Muscle of leg (tissue), 11 donors: ENCODE data around the gene SHISAL1. TPM values are rescaled to one million over a fixed set of nuclear protein-coding genes. Genes with fewer than 3 reads are reported as not detected.

Experiments
- DNase-seq: peaks from one replicate; pipeline ENCODE4 v3.0.0; 2013
- H3K27ac ChIP-seq: one replicate; pipeline ENCODE4 v1.5.1; 2013; ENCODE audit warnings: mild to moderate bottlenecking, low read length, control low read depth
- H3K27me3 ChIP-seq: one replicate; pipeline ENCODE4 v1.6.1; 2013; ENCODE audit warnings: low read length; ENCODE audit not compliant: control insufficient read depth, insufficient read depth
- H3K36me3 ChIP-seq: one replicate; pipeline ENCODE4 v1.6.1; 2013; ENCODE audit warnings: low read length; ENCODE audit not compliant: control insufficient read depth, insufficient read depth
- H3K4me1 ChIP-seq: one replicate; pipeline ENCODE4 v1.6.1; 2013; ENCODE audit warnings: low read length; ENCODE audit not compliant: control insufficient read depth, insufficient read depth
- H3K4me3 ChIP-seq: one replicate; pipeline ENCODE4 v1.5.1; 2013; ENCODE audit warnings: low read length, control low read depth
- H3K9me3 ChIP-seq: replicated peaks from 2 replicates; pipeline ENCODE4 v1.6.1; 2013; ENCODE audit warnings: low read depth, low read length; ENCODE audit not compliant: control insufficient read depth
- WGBS: methylation state at CpG from one replicate; pipeline ENCODE4 v1.1.5; 2013; ENCODE audit warnings: missing lambda C conversion rate; ENCODE audit not compliant: insufficient coverage; 5-methylcytosine and 5-hydroxymethylcytosine counted together
- polyA plus RNA-seq, 8 donors: library from polyadenylated mRNA; unstranded; fragments of 120-200 nt; gene quantifications; one replicate each; pipeline versions ENCODE4 v1.2.1 to v1.2.3, GENCODE V29; 2013; ENCODE audit warnings: inconsistent platforms in 1 of 8, low replicate concordance in 1 of 8; ENCODE audit not compliant: insufficient read length in 8 of 8, insufficient read depth in 1 of 8
- total RNA-seq: library from RNA; stranded (reverse); fragments of 120-200 nt; gene quantifications from one replicate; pipeline ENCODE4 v1.2.4, GENCODE V29; 2013

Gene SHISAL1
- total and polyA plus RNA-seq, 9 donors, result 8.6 to 20.5 (median 12.6) TPM

- no peaks in the 10 kb centered on the region for H3K36me3 ChIP-seq
- H3K27ac ChIP-seq, result no peak overlapping the region
- peaks cover 9% of the 10 kb centered on the region for H3K9me3 ChIP-seq
- H3K27me3 ChIP-seq, result no peaks in the 10 kb centered on the region
- 85% methylated on average over 3 of the region's 3 CpGs for WGBS
- no peak for DNase-seq
- peaks cover 21% of the 10 kb centered on the region for H3K4me1 ChIP-seq
- H3K4me3 ChIP-seq, result no peak overlapping the region
Observed at GRCh38 chr22:44213489-44214043, 99.2 kb downstream of the SHISAL1 start.

- peaks cover 9% of the 10 kb centered on the region for H3K9me3 ChIP-seq
- no peak overlapping the region for H3K4me3 ChIP-seq
- no peak for DNase-seq
- H3K4me1 ChIP-seq, result peaks cover 21% of the 10 kb centered on the region
- no peaks in the 10 kb centered on the region for H3K36me3 ChIP-seq
- no peak overlapping the region for H3K27ac ChIP-seq
- no peaks in the 10 kb centered on the region for H3K27me3 ChIP-seq
- no CpG with 5 or more reads among the region's 1 CpG for WGBS
Observed at GRCh38 chr22:44212936-44213335, 99.8 kb downstream of the SHISAL1 start.

- DNase-seq, result peak; percentile 81
- peak overlapping the region; percentile 72 for H3K27ac ChIP-seq
Observed at GRCh38 chr22:44211946-44212930, 100.5 kb downstream of the SHISAL1 start.

GRCh38 chr22:44211256-44211945 is 101.3 kb downstream of the SHISAL1 start:
- Histone ChIP-seq H3K27me3 (no peaks in the 10 kb centered on the region), H3K27ac (peak overlapping the region; percentile 47), H3K36me3 (no peaks in the 10 kb centered on the region), H3K4me3 (no peak overlapping the region), H3K9me3 (peaks cover 9% of the 10 kb centered on the region), H3K4me1 (peaks cover 26% of the 10 kb centered on the region)
- DNase-seq, result no peak
- 72% methylated on average over 6 of the region's 6 CpGs for WGBS

More at GRCh38 chr22:44211946-44212930, 100.5 kb downstream of the SHISAL1 start:
- Histone ChIP-seq H3K4me3 (no peak overlapping the region), H3K36me3 (no peaks in the 10 kb centered on the region), H3K27me3 (no peaks in the 10 kb centered on the region), H3K9me3 (peaks cover 9% of the 10 kb centered on the region), H3K4me1 (peaks cover 21% of the 10 kb centered on the region)
- 0% methylated on average over 7 of the region's 12 CpGs for WGBS

GRCh38 chr22:44210722-44211121 is 102.0 kb downstream of the SHISAL1 start:
- Histone ChIP-seq H3K27ac (no peak overlapping the region), H3K4me3 (no peak overlapping the region), H3K27me3 (no peaks in the 10 kb centered on the region), H3K9me3 (peaks cover 9% of the 10 kb centered on the region), H3K4me1 (peaks cover 32% of the 10 kb centered on the region), H3K36me3 (no peaks in the 10 kb centered on the region)
- WGBS, result no CpG with 5 or more reads among the region's 4 CpGs
- no peak for DNase-seq

- no peaks in the 10 kb centered on the region for H3K36me3 ChIP-seq
- DNase-seq, result no peak
- H3K4me3 ChIP-seq, result no peak overlapping the region
- peaks cover 6% of the 10 kb centered on the region for H3K9me3 ChIP-seq
- no peaks in the 10 kb centered on the region for H3K27me3 ChIP-seq
- H3K27ac ChIP-seq, result no peak overlapping the region
- peaks cover 37% of the 10 kb centered on the region for H3K4me1 ChIP-seq
- 100% methylated on average over 1 of the region's 3 CpGs for WGBS
Observed at GRCh38 chr22:44209343-44209742, 103.4 kb downstream of the SHISAL1 start.

GRCh38 chr22:44207981-44208317 is 104.8 kb downstream of the SHISAL1 start:
- Histone ChIP-seq H3K36me3 (no peaks in the 10 kb centered on the region), H3K27ac (no peak overlapping the region), H3K4me1 (peaks cover 36% of the 10 kb centered on the region), H3K9me3 (peaks cover 6% of the 10 kb centered on the region), H3K27me3 (no peaks in the 10 kb centered on the region), H3K4me3 (no peak overlapping the region)
- 80% methylated on average over 1 of the region's 4 CpGs for WGBS
- no peak for DNase-seq

- Histone ChIP-seq H3K27ac (no peak overlapping the region), H3K4me1 (peaks cover 36% of the 10 kb centered on the region), H3K9me3 (peaks cover 6% of the 10 kb centered on the region), H3K27me3 (no peaks in the 10 kb centered on the region), H3K36me3 (no peaks in the 10 kb centered on the region), H3K4me3 (no peak overlapping the region)
- DNase-seq, result no peak
- 69% methylated on average over 6 of the region's 16 CpGs for WGBS
Observed at GRCh38 chr22:44207173-44207980, 105.4 kb downstream of the SHISAL1 start.

- no peak for DNase-seq
- Histone ChIP-seq H3K27ac (no peak overlapping the region), H3K36me3 (no peaks in the 10 kb centered on the region), H3K4me3 (no peak overlapping the region), H3K4me1 (peaks cover 36% of the 10 kb centered on the region), H3K27me3 (no peaks in the 10 kb centered on the region), H3K9me3 (peaks cover 6% of the 10 kb centered on the region)
- WGBS, result 84% methylated on average over 5 of the region's 8 CpGs
Observed at GRCh38 chr22:44206696-44207095, 106.1 kb downstream of the SHISAL1 start.
